GM21447 (cell line): ENCODE results near the gene STRBP.
"Not testable (repeated sequence)": the region's sequence is repeated elsewhere in the genome, so short reads cannot be mapped to it uniquely, and the experiment has no call there.

Experiments
- ATAC-seq: cut with Tn5 transposase; IDR thresholded peaks from one replicate; pipeline ENCODE4 v1.9.1; 2021; ENCODE audit not compliant: unreplicated experiment

The STRBP gene

DNA sequence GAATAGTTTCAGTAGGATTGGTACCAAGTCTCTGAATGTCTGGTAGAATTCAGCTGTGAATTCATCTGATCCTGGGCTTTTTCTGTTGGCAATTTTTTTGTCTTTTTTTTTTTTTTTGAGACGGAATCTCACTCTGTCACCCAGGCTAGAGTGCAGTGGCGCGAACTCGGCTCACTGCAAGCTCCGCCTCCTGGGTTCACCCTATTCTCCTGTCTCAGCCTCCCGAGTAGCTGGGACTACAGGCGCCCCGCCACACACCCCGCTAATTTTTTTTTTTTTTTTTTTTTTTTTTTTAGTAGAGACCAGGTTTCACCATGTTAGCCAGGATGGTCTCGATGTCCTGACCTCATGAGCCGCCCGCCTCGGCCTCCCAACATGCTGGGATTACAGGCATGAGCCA is 67.9 kb downstream of the STRBP start:
- not testable (repeated sequence) for ATAC-seq

DNA sequence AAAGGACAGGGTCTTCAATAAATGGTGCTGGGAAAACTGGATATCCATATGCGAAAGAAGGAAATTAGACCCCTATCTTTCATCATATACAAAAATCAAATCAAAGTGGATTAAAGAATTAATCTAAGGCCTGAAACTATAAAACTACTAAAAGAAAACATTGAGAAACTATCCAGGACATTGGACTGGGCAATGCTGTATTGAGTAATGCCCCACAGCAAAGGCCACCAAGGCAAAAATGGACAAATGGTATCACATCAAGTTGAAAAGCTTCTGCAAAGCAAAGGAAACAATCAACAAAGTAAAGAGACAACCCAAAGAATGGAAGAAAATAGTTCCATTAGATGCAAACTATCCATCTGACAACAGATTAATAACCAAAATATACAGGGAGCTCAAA is 72.3 kb downstream of the STRBP start:
- ATAC-seq: no peak

DNA sequence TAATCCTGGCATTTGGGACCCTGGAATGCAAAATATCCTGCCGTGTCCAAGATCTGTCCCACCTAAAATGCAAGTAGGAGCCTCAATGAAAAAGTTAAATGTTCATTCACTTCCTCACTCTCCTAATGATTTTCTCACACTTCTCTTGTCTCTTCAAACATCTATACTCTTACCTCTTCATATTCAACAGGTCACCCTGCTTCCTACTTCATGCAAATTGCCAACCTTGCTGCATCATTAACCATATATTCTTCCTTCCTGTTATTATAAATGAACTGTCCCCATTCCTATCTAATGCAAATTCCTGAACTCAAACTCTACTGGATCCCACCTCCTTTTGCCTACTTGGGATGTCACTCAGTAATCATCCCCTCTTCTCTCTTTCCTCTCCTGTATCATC is 74.4 kb downstream of the STRBP start:
- ATAC-seq: no peak

DNA sequence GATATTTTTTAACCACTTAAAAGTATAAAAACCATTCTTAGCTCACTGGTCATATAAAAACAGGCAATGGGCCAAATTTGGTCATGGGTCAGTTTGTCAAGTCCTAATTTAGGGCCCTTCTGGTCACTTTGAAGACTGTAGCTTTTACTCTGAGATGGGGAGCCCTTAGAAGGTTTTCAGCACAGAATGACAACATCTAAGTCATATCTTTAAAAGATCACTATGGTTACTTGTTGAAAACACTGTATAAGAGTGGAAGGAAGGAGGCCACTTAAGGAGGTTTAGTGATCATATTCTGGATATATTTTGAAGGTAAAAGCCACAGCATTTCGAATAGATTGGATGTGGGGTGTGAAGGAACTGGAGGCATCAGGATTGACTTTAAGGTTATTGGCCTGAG is 76.7 kb downstream of the STRBP start:
- no peak for ATAC-seq

DNA sequence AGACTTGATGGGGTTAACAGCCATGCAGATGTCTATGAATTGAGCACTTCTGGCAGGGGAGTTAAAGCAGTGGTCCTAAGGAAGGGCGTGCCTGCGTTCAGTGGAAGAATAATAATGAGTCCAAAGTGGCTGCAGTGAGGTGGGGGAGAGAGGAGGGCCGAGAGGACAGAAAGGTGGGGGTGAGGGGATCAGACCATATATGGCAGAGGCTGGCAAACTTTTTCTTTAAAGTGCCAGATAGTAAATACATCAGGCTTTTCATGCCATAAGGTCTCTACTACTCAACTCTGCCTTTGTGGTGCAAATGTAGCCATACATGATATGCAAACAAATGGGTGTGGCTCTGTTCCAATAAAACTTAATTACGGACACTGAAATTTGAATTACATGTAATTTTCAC is 77.1 kb downstream of the STRBP start:
- ATAC-seq: no peak

DNA sequence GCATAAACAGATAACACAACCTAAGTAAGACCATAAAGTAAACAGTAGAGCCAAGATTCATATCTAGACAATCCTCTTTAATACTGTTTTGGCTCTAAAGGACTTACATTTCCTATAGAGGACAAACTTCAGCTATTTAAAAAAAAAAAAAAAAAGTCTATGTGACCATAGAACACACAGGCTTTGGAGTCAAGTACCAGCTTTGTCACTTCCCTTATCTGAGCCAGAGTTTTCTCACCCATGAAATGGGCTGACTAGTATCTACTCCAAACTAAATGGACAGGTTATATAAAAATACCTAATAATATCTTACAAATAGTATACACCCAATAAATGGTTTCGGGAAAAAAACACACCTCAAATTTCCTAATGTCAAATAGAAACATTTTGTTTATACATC is 81.3 kb downstream of the STRBP start:
- no peak for ATAC-seq

DNA sequence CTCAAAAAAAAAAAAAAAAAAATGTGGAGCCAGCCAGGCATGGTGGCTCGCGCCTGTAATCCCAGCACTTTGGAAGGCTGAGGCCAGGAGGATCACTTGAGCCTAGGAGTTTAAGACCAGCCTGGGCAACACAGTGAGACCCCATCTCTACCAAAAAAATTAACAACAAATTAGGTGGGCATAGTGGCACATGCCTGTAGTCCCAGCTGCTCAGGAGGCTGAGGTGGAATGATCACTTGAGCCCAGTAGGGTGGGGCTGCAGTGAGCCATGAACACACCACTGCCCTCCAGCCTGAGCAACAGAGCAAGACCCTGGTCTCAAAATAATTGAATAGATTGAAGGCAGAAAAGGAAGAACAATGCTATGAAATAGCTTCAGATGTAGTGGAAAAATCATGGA is 82.4 kb downstream of the STRBP start:
- not testable (repeated sequence) for ATAC-seq

DNA sequence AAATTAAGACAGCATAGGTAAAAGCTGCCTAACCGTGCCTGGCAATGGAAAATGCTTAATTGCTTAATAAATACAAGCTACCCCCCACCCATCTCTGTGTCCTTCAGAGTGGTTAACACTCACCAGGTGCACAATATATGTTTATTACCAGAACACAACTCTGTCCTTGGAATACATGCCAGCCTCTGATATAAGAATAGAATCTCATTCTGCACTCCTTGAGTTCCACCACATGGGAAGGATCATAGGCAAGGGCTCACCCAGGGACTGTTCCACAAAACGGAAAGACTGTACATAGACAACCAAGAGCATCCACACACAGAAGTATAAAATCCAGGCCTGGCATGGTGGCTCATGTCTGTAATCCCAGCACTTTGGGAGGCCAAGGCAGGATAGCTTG is 91.4 kb downstream of the STRBP start:
- ATAC-seq: no peak

DNA sequence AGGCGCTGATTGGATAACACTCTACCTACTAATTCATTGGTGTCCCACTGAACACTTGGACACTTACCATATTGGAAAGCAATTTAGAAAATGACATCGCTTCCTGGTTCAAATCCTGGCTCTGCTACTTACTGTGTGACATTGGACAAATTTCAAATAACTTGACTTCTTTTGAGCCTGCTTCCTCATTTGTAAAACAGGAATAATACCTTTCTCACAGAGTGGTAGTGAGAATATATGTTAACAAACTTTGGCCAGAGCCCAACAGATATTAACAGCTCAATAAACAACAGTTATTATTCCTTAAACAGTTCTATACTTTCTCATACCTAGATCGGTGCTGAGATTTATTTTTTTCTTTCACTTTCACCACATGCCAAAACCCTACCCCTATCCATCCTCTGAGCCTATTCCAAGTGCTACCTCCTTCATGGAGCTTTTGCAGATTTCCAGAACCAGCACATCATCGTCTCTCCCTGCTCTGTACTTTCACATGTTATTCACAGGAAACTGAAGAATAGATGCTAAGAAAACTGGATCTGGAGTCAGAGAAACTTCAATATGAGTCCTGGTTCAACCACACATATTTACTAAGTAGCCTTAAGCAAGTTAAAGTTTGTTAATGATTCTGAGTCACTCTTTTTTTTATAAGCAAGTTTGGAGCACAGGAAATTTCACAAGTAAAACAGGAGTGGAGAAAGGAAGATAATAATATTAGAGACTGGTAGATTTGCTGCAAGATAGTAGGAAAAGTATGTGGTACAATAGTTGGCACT is 92.3 kb downstream of the STRBP start:
- ATAC-seq: no peak

DNA sequence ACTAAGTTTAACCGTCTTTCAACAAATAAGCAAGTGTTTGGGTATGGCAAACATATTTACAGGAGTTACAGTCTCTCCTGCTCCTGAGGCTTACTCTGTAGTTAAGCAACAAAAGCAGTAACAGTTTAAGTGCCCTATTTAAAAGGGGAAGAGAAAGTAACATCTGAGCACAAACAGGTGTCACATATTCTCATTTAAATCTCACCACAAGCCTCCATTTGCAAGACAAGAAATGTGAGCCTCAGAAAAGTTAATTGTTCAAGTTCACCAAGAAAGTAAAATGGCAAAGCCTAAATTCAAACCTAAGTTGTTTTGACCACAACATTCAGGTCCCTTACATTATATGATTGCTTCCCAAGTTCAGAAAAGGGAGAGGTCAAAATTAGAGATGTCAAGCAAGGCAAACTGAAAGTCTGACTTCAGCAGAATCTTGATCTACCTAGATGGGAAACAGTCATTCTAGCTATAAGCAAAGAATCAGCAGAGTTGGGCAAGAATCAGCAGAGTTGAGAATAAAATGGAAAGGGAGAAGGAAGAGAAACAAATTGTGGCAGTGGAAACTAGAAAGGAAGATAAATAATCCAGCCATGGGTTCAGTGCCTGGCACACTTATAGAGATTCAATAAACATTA is 93.4 kb downstream of the STRBP start:
- ATAC-seq: peak; percentile 93

DNA sequence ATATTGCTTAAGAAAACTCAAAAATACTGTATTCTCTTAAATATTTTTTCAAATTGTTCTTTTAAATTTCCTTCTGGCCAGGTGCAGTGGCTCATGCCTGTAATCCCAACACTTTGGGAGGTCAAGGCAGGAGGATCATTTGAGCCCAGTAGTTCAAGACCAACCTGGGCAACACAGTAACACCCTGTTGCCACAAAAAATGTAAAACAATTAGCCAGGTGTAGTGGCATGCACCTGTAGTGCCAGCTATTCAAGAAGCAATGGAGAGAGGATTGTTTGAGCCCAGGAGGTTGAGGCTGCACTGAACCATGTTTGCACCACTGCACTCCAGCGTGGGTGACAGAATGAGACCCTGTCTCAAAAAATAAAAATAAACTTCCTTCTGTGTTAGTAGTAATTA is 94.3 kb downstream of the STRBP start:
- no peak for ATAC-seq

DNA sequence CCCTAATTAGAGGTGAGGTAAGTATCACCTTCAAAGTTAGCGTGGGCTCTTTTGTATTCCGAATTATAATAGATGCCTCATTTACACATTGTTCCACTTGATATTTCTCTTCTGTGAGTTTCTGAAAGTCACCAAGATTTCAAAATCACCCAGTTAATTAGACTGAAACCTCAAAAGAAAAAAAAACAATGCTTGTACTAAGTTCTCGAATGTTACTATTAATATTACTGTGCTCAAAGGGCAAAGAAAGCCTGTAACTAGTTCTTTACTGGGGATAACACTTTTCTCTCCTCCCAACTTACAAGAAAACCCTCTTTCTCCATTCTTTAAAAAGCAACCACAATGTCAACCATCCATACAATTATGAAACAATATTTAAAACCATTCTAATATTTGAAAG is 98.5 kb downstream of the STRBP start:
- ATAC-seq: no peak

DNA sequence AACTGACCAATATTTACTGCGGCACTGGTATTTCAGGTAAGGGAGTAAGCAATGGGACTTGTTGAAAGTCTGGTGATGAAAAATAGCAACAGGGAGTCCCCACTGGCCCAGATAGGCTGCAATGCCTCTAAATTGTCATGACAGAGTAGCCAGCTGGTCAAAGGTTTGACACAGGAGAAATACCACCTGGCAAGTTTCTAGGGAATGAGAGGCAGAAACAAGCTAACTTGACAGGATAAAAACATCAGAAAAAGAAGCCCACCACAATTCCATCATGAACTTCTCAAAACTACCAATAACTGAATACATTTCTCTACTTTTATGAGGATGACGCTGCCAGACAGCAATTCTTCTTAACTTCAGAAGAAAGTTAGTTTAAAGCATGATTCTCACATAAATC is 99.8 kb downstream of the STRBP start:
- no peak for ATAC-seq

DNA sequence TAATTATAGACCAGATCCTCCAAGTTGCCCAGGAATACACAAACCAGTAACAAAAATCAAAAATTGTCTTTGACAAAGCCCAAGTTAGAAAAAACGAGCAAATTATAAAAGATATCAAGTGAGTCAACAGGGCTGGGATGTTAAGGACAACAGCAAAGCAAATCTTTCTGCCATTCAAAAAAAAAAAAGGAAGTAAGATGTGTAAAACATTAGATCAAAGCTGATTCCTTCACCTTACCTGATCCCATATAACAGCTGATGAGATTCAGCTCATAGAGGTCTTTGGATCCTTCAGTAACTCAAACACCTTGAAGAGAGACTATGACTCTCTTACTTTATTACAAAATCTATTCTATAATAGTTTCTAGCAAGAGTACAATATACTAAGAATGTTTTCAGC is 100.9 kb downstream of the STRBP start:
- ATAC-seq: no peak

DNA sequence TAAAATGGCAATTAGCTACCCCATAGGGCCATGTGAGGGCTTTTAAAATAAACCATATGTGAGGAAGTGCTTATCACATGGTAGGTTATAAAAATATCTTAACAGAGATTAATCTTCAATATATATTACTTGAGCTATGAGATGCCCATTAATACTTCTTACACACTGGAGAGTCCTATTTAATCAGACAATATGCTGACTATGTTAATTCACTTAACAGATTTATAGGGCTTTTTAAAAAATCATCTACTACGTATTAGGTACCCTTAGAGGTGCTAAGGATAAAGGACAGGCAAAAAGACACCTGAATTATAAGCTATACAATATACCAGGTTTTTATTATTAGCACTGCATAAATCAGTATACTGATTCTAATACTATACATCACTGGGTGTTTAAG is 102.6 kb downstream of the STRBP start:
- ATAC-seq: no peak

DNA sequence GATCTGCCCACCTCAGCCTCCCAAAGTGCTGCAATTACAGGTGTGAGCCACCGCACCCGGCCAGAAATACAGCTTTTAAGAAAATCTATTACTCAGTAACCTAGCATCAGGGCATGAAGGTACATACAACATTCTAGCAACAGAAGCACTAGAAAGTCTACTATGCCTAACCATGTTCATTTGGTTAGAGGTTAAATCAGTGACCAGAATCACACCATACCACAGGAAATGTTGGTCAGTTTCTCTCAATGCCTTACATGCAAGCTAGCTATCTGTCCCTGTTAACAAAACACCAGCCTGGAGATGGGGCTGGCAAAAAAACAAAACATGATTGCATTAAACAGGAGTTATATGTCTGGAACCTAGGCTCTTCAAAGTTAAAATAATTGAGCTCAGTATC is 104.1 kb downstream of the STRBP start:
- no peak for ATAC-seq

DNA sequence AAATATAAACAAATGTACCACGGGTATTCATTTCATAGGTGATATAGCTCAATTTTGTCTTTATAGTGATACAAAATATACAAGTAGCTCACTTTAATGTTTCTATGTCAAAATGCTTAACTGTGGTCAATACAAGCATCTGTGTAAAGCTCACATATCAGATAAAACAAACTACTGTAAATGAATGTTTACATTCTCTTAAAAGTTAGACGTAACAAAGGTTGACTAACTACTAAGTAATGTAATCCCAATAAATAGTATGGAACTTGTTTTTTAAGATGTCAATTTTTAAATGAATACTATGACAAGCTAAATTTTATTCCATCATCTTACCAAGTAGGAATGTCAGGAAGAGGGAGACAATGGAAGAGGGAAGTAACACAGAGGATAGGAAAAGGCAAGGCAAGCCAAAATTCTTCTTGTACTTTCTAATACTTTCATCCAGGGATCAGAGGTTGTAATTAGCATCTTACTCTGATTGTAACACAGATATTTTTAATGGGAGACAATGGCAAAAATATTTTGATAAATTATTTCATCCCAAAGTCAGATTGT is 105.5 kb downstream of the STRBP start:
- no peak for ATAC-seq

DNA sequence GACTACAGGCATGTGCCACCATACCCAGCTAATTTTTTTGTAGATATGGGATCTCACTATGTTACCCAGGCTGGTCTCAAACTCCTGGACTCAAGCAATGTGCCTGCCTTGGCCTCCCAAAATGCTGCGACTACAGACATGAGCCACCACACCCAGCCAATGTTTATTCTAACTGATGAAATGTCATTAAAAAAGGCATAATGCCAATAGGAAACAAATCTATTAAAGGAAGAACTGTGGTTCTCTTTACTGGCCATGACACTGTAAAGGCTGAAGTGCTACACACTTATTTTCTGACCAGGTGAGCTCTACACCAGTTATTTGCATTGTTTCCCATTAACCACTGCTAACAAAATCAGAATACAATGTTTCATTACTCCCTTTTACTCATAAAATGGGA is 106.0 kb downstream of the STRBP start:
- ATAC-seq: no peak

DNA sequence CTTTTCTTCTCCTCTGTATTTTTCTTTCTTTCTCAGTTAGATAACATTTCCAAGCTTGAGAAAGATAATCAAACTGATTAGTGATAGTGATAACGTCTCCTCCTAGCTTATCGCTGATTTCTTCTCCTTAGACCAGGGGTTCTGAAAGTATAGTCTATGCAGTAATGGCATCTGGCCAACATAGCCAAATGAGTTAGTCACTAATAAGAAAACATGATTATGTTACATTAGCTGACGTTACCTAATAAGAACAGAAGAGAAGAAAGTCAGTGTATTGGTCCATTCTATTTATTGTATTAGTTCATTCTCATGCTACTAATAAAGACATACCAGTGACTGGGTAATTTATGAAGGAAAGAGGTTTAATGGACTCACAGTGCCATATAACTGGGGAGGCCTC is 111.2 kb downstream of the STRBP start:
- no peak for ATAC-seq

DNA sequence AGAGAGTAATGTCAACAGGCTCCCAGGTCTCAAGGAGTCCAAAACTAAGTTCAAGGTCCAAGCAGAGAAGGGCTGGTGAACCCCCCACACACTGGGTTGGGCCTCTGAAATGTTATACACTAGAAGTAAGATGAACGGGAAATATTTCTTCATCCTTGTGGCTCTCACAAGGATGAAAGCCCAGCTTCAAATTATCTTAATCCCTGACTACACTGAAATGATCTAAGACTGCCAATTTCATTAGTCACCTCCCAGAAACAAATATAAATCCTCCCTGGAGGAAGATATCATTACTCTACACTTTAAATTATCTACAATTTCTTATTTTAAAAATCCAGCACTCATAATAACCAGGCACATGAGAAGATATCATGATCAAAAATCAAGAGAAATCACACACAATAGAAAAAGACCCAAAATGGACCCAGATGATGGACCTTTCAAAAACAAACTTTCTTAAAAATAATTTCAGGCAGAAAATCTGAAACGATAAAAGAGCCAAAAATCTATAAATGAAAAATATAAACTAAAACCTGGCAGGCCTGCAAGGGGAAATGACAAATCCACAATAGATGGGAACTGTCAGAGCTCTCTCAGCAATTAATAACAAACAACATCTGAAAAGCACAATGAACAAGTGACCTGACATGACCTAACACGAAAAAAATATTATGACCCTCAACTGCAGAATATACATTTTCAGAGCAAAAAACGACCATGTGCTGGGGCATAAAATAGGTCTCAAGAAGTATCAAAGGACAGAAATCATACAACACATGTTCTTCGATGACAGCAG is 117.5 kb downstream of the STRBP start:
- no peak for ATAC-seq

DNA sequence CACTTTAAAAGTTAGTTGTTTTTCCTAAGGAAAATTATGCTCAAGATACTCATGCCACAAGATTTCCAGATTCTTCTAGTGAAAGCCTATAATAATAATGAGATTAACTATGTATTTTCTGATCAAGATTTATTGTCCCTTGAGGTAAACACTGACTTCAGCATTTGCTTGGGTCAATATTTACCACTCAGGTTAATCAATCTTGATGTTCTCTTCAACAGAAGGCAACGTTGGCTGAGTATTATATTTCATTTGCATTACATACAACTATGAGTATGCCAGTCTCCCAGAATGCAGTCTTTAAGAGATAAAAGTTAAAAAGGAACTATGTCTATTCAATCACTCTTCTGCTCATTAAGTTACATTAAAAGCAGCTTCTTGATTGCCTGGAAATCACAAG is 119.3 kb downstream of the STRBP start:
- no peak for ATAC-seq

DNA sequence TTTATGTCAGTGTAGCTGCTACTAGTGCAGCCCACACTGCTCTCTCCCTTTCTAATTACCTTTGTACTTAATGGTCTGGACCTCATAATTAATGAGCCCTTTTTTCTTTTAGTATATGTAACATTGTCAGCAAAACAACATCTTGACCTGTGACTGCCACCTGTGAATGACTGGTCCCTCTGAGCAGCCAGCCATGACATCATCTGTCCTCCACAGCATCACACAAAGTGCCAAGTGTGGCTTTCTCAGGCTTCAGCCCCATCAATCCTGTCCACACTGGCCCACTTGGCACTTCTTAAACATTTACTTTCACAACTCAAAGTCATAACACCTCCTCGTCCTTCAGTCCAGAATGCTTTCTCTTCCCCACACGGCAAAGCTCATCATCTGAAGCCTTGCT is 130.2 kb downstream of the STRBP start:
- ATAC-seq: no peak
